Panc1 (cell line): ENCODE results near the gene TSNAX.

Source experiments
- TF ChIP-seq, protein P1 (sequence below), 2 experiments: IDR thresholded peaks; 2 replicates each; pipeline ENCODE4 v1.6.1; 2011 to 2012; ENCODE audit warnings: low read depth in 2 of 2, control low read depth in 1 of 2, low read length in 1 of 2, mild to moderate bottlenecking in 1 of 2, moderate library complexity in 1 of 2; ENCODE audit not compliant: insufficient read depth in 1 of 2
- TF ChIP-seq, protein P2 (sequence below): fragments of 450-650 bp; IDR thresholded peaks from 2 replicates; pipeline ENCODE4 v1.5.1; 2017; ENCODE audit warnings: mild to moderate bottlenecking

GRCh38 chr1:231557411-231557810 lies 28.9 kb downstream of the TSNAX start:
- TF ChIP-seq, protein P1, sequence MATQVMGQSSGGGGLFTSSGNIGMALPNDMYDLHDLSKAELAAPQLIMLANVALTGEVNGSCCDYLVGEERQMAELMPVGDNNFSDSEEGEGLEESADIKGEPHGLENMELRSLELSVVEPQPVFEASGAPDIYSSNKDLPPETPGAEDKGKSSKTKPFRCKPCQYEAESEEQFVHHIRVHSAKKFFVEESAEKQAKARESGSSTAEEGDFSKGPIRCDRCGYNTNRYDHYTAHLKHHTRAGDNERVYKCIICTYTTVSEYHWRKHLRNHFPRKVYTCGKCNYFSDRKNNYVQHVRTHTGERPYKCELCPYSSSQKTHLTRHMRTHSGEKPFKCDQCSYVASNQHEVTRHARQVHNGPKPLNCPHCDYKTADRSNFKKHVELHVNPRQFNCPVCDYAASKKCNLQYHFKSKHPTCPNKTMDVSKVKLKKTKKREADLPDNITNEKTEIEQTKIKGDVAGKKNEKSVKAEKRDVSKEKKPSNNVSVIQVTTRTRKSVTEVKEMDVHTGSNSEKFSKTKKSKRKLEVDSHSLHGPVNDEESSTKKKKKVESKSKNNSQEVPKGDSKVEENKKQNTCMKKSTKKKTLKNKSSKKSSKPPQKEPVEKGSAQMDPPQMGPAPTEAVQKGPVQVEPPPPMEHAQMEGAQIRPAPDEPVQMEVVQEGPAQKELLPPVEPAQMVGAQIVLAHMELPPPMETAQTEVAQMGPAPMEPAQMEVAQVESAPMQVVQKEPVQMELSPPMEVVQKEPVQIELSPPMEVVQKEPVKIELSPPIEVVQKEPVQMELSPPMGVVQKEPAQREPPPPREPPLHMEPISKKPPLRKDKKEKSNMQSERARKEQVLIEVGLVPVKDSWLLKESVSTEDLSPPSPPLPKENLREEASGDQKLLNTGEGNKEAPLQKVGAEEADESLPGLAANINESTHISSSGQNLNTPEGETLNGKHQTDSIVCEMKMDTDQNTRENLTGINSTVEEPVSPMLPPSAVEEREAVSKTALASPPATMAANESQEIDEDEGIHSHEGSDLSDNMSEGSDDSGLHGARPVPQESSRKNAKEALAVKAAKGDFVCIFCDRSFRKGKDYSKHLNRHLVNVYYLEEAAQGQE (IDR thresholded peaks at IDR 0.05; ENCODE audit: insufficient read depth in 1 of 2, low read depth in 2 of 2, low read length in 1 of 2): no peak
- TF ChIP-seq, protein P2, sequence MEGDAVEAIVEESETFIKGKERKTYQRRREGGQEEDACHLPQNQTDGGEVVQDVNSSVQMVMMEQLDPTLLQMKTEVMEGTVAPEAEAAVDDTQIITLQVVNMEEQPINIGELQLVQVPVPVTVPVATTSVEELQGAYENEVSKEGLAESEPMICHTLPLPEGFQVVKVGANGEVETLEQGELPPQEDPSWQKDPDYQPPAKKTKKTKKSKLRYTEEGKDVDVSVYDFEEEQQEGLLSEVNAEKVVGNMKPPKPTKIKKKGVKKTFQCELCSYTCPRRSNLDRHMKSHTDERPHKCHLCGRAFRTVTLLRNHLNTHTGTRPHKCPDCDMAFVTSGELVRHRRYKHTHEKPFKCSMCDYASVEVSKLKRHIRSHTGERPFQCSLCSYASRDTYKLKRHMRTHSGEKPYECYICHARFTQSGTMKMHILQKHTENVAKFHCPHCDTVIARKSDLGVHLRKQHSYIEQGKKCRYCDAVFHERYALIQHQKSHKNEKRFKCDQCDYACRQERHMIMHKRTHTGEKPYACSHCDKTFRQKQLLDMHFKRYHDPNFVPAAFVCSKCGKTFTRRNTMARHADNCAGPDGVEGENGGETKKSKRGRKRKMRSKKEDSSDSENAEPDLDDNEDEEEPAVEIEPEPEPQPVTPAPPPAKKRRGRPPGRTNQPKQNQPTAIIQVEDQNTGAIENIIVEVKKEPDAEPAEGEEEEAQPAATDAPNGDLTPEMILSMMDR: no peak
